ENCODE results near the gene WTIP.
"Not testable (repeated sequence)": the region's sequence is repeated elsewhere in the genome, so short reads cannot be mapped to it uniquely, and the experiment has no call there.

The WTIP gene

DNA sequence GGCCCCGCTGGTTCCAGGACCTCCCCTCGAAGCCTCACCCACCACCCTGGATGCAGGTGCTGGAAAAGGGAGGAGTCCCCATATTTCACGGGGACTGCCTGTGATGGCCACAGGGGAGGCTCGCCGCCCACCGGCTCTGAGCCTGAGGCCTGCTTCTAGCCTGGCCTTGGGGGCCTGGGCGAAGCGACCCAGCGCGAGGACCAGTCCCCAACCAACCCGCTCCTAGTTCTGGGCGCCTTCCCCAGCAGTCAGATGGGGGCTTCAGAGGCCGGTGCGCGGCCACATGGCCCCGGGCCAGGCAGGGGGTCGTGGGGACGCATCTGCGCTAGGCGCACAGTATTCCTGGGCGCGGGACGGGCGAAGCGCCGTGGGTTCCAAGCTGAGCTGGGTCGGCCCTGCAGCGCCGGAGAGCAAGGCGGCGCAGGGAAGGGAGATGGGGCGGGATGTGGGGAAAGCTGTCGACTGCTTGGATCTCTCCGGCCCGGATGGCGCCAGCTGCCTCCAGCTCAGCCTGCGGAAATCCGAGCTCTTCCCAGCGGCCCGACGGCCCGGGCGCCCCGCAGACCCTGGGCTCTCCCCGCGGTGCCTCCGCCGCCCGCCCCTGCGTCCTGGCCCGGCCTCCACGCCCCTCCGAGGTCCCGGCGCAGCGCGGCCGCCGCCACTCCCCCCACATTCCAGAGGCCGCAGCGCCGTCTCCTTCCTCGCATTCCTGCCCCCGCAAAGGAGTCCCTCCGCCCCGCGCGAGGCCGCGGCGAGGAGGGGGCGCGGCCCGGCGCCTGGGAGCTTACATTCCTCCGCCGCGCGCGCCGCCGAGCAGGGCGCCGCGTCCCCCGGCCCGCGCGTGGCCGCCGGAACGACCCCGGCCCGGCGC, at the start of gene WTIP:
Gene WTIP, plus strand, starts transcription at position 788 of the 871 bp plus-strand sequence. CDS start 217 bp downstream, outside the sequence.
- no peak for FAIRE-seq

DNA sequence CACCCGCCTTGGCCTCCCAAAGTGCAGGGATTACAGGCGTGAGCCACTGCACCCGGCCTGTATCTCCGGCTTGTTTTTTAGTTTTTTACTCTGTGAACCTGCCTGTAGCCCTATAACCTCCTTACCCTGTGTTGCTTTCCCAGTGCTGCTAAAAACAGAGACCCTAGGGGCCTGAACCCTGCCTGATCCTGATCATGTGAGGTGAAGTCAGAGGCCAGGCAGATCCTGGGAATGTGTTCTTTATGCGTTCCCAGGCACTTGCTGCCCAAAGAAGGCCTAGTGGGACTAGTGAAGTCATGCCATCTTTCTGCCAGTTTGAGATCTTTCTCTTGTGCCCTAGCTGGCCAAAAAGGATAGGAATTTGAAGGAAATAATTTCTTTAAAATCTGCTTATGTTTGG, 48.8 kb upstream of the WTIP start:
- FAIRE-seq: no peak

DNA sequence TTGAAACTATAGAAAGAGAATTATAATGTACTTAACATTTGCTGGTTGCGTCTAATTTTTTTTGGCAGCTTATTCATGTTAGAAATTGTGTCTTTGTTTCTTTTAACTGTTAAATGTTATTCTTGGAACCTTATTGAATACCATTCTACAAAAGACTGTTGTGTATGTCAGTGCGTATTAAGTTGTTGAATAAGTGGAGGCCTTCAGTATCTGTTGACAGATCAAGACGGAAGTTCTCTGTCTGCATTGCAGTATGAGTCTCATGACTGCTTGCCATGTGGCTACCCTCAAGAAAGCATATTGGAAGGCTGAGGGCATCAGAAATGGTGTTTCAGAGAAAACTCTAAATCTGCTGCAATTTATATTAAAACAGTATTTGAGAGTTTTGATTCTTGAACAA, 44.8 kb upstream of the WTIP start:
- FAIRE-seq: no peak

DNA sequence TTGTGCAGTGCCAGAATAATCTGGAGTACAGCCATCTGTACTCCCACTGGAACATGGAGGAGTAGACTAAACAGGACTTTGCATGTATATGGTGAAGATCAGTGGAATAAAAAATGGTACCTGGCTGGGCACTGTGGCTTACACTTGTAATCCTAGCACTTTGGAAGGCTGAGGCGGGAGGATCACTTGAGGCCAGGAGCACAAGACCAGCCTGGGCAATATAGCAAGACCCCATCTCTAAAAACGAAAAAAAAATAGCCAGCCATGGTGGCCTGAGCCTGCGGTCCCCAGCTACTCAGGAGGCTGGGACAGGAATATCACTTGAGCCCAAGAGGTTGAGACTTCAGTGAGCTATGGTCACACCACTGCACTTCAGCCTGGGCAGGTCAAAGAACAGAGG, 33.4 kb upstream of the WTIP start:
- no peak for FAIRE-seq

DNA sequence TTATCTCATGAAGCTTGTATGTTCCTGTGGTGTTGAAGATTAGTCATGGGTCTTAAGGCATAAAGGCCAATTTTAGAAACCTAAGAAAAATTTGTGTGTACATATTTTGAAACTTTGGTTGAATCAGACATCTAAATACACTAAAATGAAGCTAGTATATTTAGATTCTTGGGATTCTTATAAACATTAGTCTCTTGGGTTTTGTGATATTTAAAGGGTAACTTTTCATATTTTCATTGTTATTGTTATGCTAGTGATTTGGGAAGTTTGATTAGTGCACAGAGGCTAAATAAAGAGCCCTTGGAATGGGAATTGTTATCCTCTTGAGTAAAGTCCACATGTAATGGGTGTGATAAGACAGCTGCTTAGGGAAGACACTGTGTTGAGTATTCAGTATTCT, 28.8 kb upstream of the WTIP start:
- no peak for FAIRE-seq

DNA sequence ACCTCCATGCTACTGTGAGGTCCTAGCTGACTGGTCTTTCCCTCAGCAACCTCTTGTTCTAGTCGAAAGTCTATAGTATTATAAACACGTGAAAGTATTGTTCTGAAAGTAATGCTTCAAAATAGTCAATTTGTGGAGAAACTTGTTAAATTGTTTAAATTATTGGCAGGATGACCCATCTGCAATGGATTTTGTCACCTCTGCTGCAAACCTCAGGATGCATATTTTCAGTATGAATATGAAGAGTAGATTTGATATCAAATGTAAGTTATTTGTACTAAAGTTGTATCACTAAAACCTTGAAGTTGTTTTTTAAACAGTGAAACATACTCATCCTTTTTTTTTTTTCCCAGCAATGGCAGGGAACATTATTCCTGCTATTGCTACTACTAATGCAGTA, 27.5 kb upstream of the WTIP start:
- FAIRE-seq: no peak

DNA sequence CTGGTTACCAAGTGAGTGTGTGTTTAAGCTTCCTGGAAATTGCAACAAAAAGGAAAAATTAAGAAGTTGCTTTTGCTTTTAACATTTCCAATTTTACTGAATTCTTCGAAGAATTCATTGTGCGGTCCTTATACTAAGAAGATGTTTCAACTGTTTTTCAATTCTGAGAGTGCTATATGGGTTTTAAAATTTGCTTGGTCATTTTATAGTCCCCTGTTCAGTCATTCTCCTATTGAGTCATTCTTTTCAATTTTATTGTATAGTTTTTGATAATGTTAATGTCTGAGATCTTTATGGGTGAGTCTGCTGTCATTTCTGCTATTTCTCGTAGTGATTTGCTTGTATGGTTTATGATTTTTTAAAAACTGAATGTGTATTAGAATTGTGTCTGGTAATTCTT, 26.9 kb upstream of the WTIP start:
- no peak for FAIRE-seq

DNA sequence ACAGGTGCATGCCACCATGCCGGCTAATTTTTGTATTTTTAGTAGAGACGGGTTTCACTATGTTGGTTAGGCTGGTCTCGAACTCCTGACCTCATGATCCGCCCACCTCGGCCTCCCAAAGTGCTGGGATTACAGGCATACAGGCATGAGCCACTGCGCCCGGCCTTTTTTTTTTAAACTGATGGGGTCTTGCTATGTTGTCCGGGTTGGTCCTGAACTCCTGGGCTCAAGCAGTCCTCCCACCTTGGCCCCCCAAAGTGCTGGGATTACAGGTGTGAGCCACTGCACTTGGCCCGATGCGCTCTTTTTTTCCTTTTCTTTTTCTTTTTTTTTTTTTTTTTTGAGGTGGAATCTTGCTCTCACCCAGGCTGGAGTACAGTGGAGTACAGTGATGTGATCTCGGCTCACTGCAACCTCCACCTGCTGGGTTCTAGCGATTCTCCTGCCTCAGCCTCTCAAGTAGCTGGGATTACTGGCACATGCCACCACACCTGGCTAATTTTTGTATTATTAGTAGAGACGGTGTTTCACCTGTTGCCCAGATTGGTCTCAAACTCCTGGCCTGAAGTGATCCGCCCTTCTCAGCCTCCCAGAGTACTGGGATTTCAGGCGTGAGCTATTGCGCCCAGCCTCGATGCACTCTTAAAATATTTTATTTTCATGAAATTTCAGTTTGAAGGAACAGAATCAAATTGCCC, 25.6 kb upstream of the WTIP start:
- not testable (repeated sequence) for FAIRE-seq

DNA sequence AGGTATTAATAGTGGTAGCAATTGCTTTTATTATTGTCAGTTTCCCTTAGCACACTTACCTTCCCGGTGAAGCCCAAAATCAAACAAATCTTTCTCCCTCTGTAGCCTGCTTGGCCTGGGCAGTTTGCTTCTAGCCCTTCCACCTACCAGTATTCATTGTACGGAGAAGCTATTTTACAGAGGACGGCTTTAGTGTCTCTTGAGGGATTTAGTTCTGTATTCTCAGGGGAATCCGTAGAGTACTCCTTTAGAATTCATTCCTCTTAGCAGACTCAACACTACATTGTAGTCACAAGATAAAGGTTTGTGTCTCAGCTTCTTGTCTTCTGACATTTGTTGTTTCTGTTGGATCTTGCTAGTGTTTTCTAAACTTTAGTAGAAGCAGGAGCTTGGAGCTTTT, 24.1 kb upstream of the WTIP start:
- no peak for FAIRE-seq

DNA sequence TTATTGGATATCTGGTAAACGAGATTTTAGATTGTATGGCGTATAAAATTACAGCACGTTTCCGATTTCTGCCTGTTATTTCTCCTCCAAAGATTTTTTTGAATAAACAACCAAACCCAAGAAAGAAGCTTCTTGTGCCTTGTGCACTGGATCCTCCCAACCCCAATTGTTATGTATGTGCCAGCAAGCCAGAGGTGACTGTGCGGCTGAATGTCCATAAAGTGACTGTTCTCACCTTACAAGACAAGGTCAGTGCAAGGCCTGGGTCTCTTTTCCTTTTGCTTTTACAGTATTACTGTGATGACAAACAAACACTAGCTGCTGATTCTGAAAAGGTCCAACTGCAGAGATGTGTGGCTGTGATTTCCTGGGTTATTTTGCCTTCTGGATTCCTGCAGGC, 22.9 kb upstream of the WTIP start:
- FAIRE-seq: no peak

DNA sequence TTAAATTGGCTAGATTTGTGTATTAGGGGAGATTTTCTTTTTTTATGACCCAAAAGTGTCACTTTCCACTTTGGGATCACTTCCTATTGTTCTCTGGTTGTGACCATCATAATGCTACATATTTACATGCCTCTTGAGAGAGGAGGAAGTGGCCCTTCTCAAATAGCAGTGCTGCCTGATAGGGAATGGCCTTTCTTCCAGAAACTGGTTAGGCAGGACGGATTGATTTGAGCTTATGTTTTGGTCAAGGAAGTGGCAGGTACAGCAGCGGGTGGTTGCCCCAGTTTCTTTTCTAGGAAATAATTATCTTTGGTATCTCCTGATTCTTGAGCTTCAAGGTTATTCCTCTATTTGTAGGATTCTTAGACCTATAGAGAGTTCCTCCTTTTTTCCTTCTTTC, 21.9 kb upstream of the WTIP start:
- no peak for FAIRE-seq

DNA sequence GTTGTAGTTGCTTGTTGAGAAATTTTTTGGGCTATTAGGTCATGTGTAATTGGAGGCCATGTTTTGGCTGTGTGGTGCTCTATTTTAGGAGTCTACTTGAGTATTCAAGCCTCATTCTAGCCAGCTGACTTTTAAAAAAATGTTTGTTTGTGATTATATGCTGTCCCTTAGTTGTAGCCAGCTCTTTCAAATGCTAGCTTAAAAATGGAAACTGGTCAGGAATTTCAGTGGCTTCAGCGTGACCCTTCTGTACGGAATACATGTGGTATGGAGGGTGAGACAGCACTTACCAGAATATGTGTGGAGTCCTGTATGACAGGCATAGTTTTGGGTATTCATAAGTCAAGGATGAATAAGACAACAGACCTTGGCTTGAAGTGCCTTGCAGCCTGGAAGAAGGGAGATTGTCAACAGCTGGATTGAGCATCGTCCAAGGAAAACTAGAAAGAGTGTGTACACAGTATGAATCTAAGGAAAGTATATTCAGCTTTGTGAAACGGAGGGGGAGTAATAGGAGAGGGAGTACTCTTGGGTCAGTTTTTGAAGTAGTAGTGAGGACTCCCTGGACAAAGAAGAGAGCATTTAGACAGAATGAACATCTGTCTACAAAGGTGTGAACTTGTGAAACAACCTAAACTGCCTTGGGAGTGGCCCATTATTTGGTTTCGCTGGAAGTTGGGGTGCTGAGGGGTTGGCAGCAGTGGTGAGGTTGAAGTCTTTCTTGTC, 20.0 kb upstream of the WTIP start:
- no peak for FAIRE-seq

DNA sequence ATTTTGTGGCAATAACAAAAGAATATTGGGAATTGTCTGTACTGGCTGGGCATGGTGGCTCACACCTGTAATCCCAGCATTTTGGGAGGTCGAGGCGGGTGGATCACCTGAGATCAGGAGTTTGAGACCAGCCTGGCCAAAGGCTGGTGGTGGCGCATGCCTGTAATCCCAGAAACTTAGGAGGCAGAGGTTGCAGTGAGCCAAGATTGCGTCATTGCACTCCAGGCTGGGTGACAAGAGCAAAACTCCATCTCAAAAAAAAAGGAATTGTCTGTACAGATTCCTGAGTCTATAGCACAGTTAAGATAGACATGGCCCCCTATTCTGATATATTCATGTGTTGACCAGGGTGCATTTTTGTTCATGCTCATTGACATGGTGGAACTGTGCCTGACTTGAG, 16.8 kb upstream of the WTIP start:
- not testable (repeated sequence) for FAIRE-seq

DNA sequence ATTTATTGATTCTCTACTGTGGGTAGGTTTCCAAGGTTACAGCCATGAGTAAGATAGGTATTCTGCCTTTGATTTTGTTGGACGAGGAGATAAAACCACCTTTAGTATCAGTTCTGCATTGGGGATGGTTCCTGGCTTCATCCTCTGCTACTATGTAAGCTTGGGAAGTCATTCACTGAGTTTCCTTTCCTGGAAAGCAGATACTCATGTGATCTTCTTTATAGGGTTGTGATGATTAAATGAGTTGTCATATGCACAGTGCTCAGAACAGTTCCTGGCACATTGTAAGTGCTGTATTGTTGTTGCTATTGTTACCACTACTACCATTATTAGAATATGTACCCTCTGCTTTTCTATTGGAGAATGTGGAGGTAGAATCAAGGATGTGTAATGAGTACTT, 13.1 kb upstream of the WTIP start:
- no peak for FAIRE-seq

DNA sequence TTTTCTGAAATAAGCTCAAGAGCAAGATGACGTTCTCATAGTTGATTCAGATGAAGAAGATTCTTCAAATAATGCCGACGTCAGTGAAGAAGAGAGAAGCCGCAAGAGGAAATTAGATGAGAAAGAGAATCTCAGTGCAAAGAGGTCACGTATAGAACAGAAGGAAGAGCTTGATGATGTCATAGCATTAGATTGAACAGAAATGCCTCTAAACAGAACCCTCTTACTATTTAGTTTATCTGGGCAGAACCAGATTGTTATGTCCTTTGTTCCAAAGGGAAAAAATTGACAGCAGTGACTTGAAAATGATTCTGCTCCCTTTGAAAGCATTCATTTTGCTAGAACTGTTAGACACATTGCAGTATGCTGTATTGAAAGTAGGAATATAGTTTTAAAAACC, 12.5 kb upstream of the WTIP start:
- FAIRE-seq: not testable (repeated sequence)

DNA sequence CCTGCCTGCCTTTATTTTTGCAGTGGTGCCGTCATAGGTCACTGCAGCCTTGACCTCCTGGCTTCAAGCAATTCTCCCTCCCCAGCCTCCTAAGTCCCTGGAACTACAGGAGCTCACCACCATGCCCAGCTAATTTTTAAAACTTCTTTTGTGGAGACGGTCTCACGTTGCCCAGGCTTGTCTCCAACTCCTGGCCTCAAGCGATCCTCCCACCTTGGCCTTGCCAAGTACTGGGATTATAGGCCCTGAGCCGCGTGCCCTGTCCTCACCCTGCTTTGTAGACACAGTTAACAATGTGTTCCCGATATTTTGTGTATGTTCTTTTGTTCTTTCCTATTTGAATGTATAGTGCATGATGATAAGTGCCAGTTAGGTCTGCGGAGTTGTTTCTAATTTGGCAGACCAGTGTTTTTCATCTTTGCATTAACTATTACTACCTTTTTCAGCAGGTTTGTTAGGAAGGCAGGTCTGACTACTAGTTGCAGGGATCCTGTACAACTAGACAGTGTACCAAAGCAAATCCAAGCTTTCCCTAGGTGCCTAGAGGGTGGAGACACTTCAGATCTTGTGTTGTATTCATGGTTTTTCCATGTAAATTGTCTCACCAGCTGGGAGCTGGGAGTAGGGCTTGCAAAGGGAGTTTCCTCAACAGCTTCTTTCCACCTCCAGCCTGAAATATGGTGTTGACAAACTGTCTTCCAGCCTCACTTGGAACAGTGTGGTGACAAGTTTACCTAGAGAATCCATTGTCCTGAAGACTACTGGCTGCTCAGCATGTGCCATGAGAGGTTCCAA, 9.5 kb upstream of the WTIP start:
- no peak for FAIRE-seq

DNA sequence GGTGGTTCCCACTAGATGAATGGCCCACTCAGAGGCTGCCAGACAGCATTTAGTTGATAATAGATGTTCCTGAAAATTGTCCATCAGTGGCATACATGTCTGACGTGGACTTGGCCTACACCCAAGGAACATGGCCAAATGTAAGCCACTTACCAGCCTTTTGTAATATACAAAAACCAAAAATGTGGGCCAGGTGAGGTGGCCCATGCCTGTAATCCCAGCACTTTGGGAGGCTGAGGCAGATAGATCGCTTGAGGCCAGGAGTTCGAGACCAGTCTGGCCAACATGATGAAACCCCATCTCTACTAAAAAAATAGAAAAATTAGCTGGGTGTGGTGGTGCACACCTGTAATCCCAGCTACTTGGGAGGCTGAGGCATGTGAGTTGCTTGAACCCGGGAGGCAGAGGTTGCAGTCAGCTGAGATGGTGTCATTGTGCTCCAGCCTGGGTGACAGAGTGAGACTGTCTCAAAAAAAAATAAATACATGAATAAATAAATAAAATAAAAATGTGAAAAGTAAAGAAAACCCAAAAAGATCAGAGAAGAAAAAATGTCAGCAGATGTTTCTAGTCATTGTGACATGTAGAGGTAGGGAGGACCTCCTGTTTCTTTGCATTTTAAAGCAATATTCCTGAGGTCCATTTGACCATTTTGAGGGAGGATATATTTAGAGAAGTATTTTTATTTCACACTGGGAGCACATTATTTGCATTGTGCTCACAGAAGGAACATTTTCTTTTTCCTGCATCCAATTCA, 7.1 kb upstream of the WTIP start:
- no peak for FAIRE-seq

DNA sequence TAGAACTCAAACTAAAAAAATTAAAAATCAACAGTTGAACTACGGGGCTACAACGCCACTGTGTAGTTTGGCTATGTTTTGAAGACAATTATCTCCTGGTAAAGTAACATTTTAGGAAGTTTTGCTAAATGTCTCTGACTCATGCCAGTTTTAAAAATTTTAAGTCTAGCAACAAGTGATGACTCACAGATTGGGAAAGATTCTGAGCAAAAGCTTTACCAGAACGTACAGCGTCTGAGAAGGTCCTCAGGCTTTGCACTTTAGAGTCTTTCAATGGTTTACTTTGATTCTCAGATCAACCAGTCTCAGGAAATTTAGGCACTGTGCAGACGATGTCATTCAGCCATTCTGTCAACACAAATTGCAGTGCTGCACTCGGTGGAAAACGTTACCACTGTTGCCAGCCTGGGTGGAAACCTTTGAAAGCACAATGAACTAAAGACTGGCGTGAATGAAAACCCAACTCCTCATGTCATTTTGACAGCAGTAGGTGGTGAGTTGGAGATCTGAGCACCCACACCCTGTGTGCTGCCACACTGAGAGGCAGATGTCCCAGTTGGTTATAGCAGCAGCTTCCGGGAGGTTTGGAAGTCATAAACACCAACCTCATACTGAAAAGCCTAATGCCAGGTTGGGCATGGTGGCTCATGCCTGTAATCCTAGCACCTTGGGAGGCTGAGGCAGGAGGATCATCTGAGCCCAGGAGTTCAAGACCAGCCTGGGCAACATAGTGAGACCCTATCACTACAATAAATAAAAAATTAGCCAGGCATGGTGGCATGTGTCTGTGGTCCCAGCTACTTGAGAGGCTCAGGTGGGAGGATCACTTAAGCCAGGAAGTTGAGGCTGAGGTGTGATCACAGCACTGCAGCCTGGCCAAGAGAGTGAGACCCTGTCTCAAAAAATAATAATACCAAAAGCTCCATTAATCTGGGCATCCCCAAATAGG, 6.3 kb upstream of the WTIP start:
- no peak for FAIRE-seq

DNA sequence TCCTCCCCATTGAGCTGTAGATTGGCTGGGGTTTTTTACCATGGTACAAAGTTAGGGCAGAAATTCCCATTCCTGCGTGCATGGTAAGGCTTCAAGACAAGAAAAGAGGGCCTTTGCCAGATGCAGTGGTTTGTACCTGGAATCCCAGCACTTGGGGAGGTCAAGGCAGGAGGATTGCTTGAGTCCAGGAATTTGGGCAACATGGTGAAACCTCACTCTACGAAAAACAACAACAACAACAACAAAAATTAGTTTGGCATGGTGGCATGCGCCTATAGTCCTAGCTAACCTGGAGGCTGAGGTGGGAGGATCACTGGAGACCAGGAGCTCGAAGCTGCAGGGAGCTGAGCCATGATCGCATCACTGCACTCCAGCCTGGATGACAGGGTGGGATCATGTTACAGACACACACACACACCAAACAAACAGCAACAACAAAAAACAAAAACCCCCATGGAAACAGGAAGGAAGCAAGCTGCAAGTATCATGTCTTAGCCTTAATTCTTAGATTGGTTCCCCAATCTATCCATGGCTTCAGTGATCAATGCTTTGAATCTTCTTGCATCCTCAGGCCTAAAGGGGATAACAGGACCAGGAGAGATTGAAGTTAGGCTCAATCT, 5.5 kb upstream of the WTIP start:
- FAIRE-seq: no peak

DNA sequence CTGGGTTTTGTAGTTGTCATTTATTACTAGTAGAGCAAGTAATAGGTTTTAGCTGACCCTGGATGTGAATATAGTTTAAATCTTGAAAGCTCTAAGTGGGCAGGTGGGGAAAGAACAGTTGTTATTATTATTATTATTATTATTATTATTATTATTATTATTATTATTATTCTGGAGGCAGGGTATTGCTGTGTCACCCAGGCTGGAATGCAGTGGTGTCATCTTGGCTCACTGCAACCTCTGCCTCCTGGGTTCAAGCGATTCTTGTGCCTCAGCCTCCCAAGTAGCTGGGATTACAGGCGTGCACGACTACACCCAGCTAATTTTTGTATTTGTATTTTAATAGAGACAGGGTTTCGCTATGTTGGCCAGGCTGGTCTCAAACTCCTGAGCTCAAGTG, 3.1 kb upstream of the WTIP start:
- not testable (repeated sequence) for FAIRE-seq

Data from islet of Langerhans (tissue), 1 donor.